Neutrophil (primary cell): ENCODE measurements around the gene OR1F1.

Experiments
- H3K27ac ChIP-seq: fragments of 200-600 bp; sonication (generic); 2 replicates; pipeline ENCODE4 v1.5.1; 2016; ENCODE audit warnings: mild to moderate bottlenecking, moderate library complexity
- H3K27me3 ChIP-seq: fragments of 200-600 bp; sonication (generic); 2 replicates; pipeline ENCODE4 v1.6.0; 2016; ENCODE audit warnings: mild to moderate bottlenecking
- H3K36me3 ChIP-seq: fragments of 200-600 bp; sonication (generic); 2 replicates; pipeline ENCODE4 v1.5.1; 2017
- H3K4me1 ChIP-seq, 2 experiments: fragments of 200-600 bp in 1 of 2; sonication (generic) in 1 of 2; 1 replicate in 1 of 2; 2 replicates in 1 of 2; pipeline versions ENCODE4 v1.5.1 to v1.6.1; 2013 to 2016; ENCODE audit warnings: low read depth in 1 of 2, low read length in 1 of 2, mild to moderate bottlenecking in 1 of 2, moderate library complexity in 1 of 2; ENCODE audit not compliant: control insufficient read depth in 1 of 2, insufficient read depth in 1 of 2
- H3K4me3 ChIP-seq, 2 experiments: fragments of 200-600 bp in 1 of 2; sonication (generic) in 1 of 2; 1 replicate in 1 of 2; 2 replicates in 1 of 2; pipeline ENCODE4 v1.5.1; 2013 to 2016; ENCODE audit warnings: low read depth in 1 of 2, low read length in 1 of 2, mild to moderate bottlenecking in 1 of 2, moderate library complexity in 1 of 2
- H3K9me3 ChIP-seq: fragments of 200-600 bp; sonication (generic); 2 replicates; pipeline ENCODE4 v1.5.1; 2016
- TF ChIP-seq, protein P1 (sequence below): fragments of 200-600 bp; sonication (generic); IDR thresholded peaks from 2 replicates; pipeline ENCODE4 v1.5.1; 2016; ENCODE audit warnings: antibody characterized with exemption

The OR1F1 gene

GRCh38 chr16:3189869-3190268, 1.9 kb downstream of the OR1F1 start:
- H3K4me3 ChIP-seq, result no peak overlapping the region
- TF ChIP-seq, protein P1, sequence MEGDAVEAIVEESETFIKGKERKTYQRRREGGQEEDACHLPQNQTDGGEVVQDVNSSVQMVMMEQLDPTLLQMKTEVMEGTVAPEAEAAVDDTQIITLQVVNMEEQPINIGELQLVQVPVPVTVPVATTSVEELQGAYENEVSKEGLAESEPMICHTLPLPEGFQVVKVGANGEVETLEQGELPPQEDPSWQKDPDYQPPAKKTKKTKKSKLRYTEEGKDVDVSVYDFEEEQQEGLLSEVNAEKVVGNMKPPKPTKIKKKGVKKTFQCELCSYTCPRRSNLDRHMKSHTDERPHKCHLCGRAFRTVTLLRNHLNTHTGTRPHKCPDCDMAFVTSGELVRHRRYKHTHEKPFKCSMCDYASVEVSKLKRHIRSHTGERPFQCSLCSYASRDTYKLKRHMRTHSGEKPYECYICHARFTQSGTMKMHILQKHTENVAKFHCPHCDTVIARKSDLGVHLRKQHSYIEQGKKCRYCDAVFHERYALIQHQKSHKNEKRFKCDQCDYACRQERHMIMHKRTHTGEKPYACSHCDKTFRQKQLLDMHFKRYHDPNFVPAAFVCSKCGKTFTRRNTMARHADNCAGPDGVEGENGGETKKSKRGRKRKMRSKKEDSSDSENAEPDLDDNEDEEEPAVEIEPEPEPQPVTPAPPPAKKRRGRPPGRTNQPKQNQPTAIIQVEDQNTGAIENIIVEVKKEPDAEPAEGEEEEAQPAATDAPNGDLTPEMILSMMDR, result no peak
- peaks cover 10% of the 10 kb centered on the region for H3K9me3 ChIP-seq
- no peaks in the 10 kb centered on the region for H3K36me3 ChIP-seq
- H3K27me3 ChIP-seq, result peaks cover 100% of the 10 kb centered on the region
- H3K4me1 ChIP-seq, result peaks cover 8 to 14% of the 10 kb centered on the region in 2 experiments
- H3K27ac ChIP-seq, result no peak overlapping the region

- peaks cover 8 to 14% of the 10 kb centered on the region in 2 experiments for H3K4me1 ChIP-seq
- TF ChIP-seq, protein P1, result no peak
- peaks cover 10% of the 10 kb centered on the region for H3K9me3 ChIP-seq
Observed at GRCh38 chr16:3190949-3191353, 2.9 kb downstream of the OR1F1 start.

DNA sequence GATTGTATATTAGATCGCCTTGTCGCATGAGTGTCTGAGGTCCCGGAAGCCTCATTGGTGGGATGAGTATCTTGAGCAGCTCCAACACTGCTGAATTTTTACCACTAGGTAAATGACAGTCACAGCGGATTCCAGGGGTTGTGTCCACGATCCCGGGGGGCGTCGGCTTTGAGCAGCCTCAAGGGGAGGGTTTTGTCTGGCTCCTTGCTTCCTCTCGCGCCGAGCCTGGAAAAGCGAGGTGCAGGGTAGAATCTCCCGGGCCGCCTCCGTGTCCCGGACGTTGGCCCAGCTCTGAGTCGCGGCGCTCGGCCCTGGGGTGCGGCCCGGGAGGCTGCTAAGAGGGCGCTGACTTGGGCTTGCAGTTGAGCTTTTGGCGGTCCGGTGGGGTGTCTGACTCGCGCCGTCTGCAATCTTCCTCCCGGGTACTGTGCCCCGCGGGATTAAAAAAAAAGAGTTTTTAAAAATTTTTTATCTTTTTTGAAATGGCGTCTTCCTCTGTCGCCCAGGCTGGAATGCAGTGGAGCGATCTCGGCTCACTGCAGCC, 4.5 kb downstream of the OR1F1 start:
- Histone ChIP-seq H3K27me3 (peaks cover 100% of the 10 kb centered on the region), H3K4me3 (no peak overlapping the region)
- TF ChIP-seq, protein P1, result no peak

More at GRCh38 chr16:3190949-3191353, 2.9 kb downstream of the OR1F1 start:
- Histone ChIP-seq H3K4me3 (no peak overlapping the region), H3K36me3 (no peaks in the 10 kb centered on the region), H3K27ac (no peak overlapping the region), H3K27me3 (peaks cover 100% of the 10 kb centered on the region)

DNA sequence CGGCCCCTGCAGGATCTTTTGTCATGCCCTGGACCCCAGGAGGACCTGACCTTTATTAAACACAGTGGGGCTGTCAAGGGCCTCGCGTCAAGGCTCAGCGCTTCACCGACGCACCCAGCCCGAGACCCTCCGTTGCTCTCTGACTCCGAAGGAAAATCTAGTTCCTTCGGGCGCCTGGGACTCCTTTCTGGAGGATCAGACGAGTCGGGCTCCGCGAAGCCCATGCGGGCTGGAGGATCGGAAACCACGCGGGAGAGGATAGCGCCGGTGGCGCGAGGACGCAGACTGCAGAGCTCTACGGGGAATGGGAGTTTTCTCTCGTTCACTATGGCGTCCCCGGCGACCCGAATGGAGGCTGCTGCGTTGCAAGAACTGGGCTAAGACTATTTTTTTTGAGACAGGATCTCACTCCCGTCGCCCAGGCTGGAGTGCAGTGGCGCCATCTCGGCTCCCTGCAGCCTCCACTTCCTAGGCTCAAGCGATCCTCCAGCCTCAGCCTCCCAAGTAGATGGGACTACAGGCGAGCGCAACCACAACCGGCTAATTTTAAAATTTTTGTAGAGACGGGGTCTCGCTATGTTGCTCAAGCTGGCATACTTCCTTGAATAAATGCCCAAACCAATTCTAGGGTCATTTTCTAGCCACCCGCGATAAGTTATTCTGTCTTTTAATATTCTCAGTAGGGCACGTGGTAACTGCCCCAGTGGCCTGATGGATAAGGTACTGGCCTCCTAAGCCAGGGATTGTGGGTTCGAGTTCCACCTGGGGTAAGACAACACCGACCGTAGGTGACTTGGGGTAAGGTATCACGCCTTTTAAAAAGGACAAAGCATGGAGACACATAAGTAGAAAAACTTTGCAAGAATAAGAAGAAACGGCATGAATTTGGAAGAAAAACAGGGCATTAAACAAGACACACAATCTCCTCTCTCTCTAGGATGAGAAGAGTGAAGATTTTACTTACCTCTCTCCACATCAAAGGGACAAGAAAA, 5.5 kb downstream of the OR1F1 start:
- Histone ChIP-seq H3K4me3 (no peak overlapping the region), H3K27me3 (peaks cover 98% of the 10 kb centered on the region), H3K9me3 (peaks cover 10% of the 10 kb centered on the region), H3K27ac (no peak overlapping the region), H3K4me1 (peaks cover 6 to 9% of the 10 kb centered on the region in 2 experiments), H3K36me3 (no peaks in the 10 kb centered on the region)
- TF ChIP-seq, protein P1, result no peak

More for the DNA sequence above, 4.5 kb downstream of the OR1F1 start:
- H3K9me3 ChIP-seq, result peaks cover 10% of the 10 kb centered on the region
- H3K36me3 ChIP-seq, result no peaks in the 10 kb centered on the region
- H3K27ac ChIP-seq, result no peak overlapping the region
- H3K4me1 ChIP-seq, result peaks cover 8 to 14% of the 10 kb centered on the region in 2 experiments

DNA sequence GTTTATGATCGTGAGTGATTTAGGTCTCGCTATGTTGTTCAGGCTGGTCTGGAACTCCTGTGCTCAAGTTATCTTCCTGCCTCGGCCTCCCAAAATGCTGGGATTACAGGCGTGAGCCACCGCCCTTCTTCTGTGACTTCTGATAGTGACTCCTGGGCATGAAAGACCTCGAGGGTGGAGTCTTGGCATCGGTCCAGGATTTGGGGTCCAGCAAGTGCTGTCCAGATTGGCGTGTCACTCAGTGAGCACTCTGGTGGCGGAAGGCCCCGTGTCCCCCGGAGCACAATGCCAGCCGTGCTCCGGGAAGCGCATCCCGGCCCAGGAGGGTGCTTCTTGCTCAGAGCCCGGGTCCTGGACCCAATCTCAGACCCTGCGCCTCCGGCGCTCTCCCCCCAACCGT, 6.8 kb downstream of the OR1F1 start:
- Histone ChIP-seq H3K27ac (no peak overlapping the region), H3K9me3 (peaks cover 10% of the 10 kb centered on the region), H3K4me3 (no peak overlapping the region), H3K27me3 (peaks cover 96% of the 10 kb centered on the region), H3K36me3 (no peaks in the 10 kb centered on the region), H3K4me1 (no peaks in the 10 kb centered on the region)
- TF ChIP-seq, protein P1, result no peak
